ENCODE measurements around the gene KCTD10.
A peak's percentile ranks its signal among the peaks of the same experiment; 100 is the strongest.

The KCTD10 gene

DNA sequence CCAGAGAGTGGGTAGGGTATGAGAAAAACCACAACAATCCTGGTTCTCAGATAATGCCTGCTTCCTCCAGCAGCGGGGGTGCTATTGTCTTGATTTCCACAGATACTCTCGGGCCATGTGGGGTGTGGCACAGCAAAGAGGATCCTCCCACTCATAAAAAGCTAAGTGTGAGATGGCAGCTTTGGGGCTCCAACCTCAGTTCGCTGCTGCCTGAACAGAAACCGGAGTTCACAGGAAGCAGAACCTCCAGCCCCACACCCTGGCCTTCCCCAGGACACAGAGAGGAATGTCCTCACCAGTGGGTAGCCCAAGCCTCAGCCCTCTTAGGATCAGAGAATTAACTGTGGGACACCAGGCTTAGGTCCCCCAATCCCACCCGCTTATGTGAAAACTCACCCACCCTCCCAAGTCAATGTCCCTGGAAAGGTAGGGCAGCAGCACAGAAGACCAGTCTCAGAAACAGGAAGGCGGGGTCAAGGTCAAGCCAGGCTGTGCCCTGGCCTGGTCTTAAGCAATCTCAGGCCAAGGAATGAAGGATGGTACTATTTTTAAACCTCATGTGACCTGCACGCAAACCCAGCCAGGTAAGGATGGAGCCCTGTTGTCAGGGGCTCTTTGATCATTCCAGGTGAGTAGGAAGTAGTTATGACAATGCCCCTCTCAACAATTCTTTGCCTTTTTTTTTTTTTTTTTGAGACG lies 9.0 kb downstream of the KCTD10 start:
- peak; percentile 83 for DNase-seq

DNA sequence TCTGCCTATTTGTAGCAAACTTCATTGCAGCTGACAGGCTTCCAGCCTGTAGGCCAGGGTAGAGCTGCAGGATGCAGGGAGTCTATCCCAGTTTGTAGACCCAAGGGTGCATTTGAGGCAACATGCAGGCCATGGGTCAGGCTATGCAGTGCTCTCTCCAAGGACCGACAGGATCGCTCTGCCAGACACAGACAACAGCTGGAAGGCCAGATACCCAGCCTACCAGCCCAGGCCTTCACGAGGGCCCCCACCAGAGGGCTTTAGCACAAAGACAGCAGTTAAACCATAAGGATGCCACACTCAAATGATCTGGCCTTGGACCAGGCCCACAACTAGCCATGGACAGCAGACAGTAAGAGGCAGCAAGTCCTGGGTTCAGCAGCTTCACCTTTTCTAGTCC lies 10.3 kb downstream of the KCTD10 start:
- DNase-seq, result no peak

DNA sequence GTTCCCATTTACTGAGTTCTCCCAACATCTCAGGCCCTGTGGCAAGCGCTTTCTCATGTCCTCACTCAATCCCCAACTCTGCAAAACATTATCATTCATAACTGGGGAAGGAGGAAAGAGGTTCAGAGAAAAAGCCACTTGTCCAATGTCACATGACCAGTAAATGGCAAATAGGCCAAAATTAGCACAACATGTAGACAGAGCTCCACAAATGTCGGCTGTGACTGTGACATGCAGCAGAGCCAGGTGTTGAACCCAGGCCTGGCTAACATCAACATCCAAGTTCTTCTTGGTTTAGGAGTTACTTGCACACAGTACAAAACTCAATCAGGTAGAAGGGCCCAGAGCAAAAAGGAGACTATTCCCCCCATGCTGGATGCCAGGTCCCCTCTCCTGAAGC lies 10.8 kb downstream of the KCTD10 start:
- DNase-seq, result no peak

DNA sequence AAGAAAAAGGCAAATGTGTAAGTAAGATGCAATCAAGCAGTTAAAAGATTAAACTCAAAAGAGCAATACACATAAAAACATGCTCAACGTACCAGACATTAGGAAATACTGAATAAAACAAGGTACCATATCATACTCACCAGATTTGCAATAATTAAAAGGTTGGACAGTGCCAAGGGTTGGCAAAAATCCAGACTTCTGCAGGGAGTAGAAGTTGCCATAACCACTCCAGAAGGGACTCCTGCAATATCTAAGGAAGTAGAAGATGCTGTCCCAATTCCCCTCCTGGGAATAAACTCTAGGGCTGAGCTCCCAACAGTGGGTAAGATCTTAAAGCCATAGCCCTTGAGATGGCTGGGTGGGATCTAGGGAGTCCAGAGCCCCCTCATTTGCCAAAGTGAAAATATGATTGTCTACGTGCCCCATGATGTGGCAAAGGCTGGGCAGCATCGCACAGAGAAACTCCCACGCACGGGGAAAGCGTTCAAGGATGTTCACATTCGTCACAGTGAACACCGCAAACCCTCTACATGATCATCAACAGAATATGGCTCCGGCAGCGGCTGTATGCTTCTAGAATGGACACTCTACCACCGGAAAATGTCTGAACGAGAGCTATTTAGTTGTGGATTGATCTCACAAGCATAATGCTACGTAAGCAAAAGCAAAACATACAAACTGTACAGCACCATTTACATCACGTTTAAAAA lies 12.3 kb downstream of the KCTD10 start:
- DNase-seq, result no peak

DNA sequence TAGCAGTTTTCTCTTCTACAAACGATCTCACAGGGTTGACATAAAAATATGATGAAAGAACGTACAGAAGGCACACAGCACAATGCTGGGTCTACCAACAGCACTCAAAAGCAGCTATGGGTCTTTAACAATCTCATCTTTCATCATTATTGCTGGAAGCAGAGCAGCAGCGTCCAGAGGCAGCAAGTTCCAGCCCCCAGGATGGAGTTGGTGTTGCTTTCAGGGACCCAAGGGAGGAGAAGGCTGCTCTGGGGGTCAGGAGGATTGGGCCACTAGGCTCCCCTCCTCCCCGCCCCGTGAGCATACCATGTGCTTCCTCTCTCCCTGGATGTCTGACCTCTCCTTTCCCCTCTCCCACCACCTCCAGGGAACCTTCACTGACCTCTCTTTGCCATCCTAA lies 13.3 kb downstream of the KCTD10 start:
- no peak for DNase-seq

DNA sequence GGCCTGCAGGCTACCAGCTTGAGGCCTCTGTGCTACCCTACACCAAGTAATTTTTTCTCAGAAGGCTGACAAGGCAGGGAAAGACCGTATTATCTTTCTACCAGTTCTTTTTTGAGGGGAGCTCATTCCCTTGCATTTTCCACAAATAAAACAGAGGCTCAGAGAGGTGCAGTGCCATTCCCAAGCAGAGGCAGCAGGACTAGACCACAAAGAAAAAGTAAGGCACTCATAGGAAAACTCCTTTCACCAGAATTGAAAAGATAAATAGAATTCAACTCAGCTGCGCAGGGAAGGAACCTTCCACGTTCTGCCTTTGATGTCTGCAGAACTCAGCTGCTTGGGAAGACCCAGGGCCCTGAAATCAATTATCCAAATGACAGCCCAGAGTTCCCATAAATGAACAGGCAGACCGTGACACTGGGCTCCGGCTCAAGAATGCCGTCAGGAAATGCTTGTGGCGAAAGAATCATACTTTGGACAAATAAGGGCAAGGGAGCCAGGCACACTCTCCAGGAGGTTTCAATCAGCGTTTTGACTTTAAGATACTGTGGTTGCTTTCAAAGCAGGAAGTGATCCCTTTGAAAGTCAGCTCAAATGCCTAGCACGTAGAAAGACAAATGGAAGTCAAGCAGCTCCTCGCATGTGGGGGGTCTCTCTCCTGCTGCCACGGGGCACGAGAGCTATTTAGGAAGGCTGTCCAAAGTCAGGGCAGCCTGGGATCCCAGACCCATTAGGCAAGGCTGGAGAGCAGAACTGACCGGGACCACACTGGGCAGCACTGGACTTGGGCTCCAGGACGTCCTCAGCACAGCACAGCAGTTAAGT lies 14.0 kb downstream of the KCTD10 start:
- peak; percentile 43 for DNase-seq

DNA sequence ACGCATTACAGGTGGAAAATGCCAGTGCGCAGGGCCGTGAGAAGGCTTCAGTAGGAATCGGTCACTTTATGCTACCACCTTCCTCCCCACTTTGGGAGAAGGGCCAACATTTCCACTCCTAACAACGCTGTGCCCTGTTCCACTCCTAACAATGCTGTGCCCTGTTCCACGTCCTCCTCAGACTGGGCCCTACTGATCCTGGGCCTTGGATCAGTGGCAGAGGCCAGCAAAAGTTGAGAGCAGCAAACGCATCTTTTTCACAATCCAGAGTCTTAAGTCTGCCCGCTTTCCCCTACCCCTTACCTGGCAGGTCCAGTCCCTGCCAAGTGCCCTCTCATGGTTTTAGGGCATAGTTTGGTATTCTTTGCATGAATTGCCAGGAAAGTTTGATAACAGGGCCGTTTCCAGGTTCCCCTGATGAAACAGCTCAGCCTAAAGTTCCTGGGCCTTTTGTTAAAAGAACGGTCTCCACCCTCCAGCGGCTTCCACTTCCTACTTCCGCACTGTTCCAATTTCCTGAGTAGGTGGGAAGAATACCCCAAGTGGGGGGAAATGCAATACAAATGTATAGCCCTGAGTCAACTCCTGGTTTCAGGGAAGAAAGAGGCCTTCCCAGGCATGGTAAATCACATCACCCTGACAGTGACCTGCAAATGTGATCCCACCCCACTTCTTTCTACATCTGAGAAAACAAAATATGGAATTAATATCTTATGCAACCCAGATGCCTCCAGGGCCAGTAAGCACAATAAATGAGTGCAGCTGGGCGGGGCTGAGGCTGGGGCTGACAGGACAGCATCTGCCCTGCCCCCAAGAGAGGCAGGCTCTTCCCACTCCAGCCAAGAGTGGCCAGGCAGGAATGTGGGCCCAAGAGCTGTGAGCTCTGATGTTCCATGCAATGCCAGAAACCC lies 15.0 kb downstream of the KCTD10 start:
- DNase-seq, result peak; percentile 41

DNA sequence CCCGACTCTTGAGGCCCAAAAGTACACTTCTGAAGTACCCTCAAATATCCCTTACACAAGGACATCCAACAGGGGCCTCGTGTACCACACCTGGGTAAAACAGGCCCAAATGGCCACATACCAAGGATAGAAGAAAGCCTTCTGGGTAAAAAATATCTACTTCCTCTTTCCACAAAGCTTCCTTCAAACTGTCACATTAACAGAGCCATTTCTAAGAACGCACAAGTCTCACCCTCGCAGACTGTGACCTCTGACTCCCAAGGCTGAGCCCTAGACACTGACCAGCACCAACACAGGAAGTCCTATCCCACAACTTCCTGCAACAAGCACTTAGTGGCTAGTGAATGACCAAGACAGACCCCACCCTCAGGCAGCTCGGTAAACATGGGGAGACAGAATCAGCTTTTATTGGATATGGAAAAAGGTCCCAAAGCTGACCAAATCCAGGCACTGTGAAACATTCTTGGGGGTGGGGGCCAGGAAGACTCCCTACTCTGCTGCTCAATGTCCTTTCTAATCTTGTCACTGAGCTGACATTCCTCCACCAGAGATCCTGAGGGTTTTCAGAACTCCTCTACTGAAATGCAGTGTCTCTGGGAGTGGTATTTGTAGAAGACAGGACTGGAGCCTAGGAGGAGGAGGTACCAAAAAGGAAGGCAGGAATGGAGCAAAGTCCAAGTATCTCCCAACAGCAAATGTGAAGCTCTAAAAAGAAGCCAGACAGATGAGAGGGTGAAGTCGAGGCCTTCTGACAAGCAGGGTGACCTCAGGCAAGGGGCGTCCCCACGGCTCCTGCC lies 15.9 kb downstream of the KCTD10 start:
- DNase-seq, result peak; percentile 85

DNA sequence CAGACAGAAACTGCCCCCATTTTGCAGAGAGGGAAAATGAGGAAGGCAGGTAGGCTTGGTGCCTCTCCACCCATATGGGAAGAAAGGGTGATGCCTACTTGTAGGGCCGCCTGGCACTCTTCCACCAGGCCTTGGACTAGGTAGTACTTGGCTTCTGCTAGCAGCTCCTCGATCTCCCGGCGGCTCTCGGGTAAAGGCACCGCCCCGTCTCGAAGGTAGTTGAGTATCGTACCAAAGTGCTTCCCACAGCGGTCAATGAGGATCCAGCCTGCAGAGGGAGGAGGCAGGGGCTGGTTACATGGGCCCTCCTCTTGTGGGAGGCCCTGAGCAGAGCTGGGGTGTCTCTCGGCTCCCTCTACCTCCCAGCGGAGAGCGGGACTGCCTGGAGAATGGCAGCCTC lies 16.6 kb downstream of the KCTD10 start:
- DNase-seq, result no peak

DNA sequence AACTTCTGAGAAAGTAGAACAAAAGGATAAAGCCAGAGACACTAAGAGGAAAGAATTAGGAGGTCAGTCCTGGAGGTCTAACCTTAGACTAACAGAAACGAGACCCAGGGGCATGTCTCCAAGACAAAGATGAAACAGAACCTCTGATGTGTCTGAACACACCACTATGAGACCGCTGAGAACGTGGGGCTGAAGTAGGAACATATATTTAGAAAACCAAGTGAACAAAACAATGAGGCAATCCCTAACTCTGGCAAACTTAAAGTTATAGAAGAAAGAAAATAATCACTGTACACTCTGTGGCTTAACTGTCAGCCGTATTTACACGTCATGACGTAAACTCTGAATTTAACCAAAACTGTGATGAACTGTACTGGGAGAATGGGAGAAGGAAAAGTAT lies 17.9 kb downstream of the KCTD10 start:
- DNase-seq, result no peak

DNA sequence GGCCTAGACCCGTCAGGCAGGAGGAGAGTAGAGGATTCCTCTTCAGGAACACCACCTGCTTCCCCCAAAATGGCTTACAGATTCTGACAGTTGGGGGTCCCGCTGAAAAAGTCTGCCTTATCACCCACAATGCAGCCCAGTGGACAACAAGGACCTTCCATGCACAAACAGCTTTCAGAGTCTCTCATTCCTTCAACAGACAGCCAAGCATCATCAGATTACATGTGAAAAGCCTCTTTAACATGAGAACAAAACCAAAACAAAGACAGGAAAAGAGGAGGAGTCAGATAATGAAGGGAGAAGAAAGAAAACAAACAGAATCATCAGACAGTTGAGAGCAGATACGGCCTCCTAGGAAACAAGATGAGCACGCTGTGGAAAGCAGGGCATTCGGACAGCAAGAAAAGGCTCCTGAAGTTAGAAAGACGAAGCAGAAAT lies 18.3 kb downstream of the KCTD10 start:
- DNase-seq, result no peak

DNA sequence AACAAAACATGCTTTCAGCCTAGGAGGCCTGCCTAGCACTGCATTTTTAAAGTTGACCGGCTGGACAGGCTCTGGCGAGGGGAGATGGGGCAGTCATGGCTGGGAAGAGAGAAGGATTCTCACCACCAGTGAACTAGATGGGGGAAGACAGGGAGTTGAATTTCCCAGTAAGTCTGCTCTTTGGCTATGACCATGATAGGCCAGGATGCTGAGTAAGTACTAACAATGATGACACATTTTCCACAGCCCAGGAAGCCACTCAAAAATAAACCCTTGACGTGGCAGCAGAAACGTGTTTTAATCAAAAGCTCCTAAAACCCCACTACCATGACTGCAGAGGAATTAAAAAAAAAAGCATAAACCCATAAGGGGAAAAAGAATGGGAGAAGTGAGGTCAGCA lies 19.0 kb downstream of the KCTD10 start:
- no peak for DNase-seq

DNA sequence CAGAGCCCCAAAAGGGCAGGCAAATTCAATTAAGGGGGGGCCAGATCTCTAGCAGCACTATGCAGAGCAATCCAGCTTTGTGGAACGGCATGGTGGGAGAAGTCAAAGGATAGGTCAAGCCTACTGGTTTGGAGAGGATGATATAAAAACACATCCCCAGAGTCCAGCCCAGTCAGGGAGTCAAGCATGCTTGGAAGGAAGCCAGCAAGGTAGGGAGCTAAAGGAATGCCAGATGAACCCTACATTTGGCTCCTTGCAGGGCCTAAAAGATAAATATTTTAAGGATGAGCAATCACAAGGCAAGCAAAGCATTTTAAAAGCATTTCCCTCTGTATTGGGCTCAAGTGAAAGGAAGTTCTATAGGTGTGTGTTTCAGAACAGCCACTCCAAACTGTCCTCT lies 21.4 kb downstream of the KCTD10 start:
- DNase-seq, result no peak

DNA sequence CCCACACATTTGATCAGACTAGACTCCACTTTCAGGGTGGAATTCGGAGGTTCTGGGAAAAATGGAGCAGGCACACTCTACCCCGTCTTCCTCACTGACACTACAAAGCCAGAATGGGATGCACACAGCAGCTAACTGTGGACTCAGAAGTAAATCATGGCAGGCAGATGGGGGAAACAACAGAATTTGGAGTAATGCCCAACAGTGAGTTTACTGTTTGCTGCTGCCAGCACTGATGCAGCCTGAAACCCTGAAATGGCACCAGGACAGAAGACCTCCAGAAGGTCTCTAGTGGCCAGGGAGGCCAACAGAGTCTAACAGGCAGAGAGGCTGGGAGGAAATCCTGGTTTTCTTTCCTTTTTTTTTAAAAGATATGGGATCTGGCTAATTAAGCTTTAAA lies 24.6 kb downstream of the KCTD10 start:
- DNase-seq, result no peak

DNA sequence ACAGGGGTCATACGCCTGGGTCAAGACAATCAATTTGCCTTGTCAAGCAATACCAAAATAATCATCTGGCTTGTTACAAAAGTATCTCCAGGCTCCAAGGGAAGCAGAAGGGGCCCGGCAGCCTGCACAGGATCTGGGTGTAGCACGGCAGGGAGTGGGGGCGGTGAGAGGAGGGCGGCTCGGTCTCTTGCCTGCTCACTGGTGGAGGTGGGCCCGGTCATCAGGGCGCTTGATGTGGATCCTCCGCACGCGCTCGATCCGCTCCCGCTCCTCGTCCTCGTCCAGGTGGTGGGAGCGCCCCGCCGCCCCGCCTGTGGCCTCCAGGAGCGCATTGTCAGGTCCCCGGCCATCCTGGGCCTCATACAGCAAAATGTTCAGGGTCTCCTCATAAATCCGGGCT lies 25.7 kb downstream of the KCTD10 start:
- no peak for DNase-seq

DNA sequence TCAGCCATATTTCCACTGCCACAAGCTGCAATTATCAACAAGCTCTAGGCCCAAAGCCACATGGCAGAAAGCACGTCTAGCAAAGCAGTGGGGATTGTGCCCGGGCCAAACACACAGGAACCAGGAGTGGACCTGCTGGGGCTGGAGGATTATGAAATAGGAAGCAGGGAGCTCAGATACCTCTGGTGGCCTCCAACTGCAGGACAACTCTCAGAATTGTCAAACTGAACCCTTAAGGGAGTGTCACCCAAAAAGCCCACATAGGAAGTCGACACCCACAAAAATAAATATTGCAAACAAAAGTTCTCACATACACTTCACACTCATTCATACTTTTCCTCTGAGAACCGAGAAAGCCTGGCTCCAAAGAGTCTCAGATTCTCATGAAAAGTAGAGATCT lies 26.1 kb downstream of the KCTD10 start:
- DNase-seq, result no peak

DNA sequence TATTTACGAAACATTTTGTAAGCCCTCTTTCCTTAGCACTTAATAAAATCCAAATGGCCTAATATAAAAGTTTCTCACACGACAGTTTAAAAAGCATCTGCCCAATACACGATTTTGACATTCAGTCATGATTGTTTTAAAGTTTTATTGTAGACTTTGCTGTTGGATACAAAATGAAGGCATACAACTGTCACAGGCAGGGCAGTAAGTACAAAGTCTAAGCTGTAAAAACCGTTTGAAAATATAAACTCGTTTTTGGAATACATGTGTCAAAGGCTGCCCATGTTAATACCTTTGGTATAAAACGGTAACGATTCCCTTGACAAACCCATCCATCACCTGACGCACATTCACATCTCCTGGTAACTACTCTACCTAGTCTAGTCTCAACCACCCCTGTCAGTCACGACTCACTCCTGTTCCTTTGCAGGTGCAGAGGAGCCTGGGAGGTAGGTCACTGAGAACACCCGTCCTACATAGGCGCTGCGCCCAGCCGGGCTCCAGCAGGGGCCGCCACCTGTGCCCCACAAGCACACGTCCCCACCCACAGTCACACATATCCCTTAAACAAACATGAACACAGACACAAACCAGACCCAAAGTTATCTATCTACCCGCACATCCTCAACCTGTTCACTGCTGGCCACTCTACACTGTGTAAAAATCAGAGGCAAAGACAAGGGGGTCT lies 27.1 kb downstream of the KCTD10 start:
- DNase-seq, result no peak

DNA sequence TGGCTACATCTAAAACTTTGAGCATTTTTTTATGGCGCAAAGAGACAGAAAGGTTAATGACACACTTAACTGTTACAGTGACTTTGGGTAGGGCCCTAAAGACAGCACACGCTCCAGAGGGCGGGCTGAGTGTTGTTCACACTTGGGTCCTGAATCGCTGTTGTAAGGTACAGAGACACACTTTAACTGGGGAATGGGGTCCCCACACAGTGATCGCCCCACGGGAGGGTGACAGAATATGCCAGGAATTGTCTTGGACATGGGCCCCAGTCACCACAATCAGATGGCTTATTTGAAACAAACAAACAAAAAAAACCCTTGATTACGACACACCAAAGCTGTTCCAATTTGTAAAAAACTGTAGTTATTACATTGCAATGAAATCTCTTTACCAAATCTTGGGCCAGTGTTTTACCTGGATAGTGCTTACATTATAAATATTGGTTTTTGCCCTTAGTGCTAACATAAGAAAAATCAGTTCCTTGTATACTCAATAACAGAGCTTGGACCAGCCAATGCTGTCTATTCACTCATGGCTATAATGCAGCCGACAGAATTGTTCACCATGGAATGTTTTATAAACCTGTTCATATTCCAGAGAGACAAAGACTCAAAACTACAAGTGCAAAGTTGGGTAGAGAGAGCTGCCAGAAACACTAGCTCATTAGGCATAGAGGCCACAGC lies 28.3 kb downstream of the KCTD10 start:
- DNase-seq, result no peak

DNA sequence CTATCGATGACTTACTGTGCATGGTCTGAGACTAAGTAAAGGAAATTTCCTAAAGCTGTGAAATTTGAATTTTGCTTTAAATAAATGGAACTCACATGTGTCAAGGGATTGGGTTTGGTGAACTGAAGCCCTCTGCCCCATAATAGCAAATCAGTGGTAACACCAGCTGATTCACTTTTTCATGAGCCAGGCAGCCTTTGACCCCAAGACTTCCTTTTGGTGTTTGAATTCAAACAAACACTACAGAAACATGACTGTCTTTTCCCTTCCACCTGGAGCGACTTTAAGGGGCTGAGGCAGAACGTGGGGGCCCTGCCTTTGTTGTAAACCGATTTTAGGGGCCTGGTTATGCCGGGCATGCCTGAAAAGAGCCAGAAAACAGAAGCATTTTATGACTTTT lies 28.8 kb downstream of the KCTD10 start:
- no peak for DNase-seq

DNA sequence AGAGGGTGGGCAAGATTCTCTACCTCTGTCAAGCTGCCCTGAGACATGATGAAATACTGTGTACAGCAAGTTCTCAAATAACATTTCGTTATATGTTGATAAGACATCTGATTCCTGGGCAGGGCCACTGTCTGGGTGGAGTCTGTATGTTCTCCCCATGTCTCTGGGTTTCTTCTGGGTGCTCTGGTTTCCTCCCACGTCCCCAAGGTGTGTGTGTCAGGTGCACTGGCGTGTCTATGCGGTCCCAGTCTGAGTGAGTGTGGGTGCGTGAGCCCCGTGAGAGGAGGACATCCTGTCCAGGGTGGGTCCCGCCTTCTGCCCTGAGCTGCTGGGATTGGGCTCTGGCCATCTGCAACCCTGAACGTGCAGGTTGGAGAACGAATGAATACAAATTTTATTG lies 29.6 kb downstream of the KCTD10 start:
- no peak for DNase-seq

DNA sequence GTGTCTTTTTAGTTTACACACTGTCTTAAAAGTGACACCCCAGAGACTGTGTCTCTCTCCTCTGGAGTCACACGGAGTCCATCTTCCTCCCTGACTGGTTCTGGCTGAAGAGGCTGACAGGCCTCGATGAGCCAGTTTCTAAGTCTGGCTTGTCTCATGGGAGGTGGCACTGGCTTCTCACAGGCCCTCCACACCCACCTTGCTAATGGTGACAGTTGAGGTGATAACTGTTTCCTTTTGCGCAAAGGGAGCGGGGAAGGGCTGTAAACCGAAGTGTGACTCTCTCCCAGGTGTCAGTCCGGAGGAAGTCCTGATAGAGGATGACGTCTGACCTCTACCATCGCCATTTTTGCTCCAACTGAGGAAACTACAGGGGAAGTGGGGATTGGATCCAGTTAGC lies 30.2 kb downstream of the KCTD10 start:
- no peak for DNase-seq
